Measurements from ENCODE around the gene CDH4.
A peak's percentile ranks its signal among the peaks of the same experiment; 100 is the strongest.
"Not testable (repeated sequence)": the region's sequence is repeated elsewhere in the genome, so short reads cannot be mapped to it uniquely, and the experiment has no call there.

Gene CDH4

GRCh38 chr20:61982951-61983315 lies 730.9 kb downstream of the CDH4 start:
- H3K4me3 ChIP-seq (ENCODE audit: low read depth in 1 of 2, low read length in 1 of 2), result no peak overlapping the region

GRCh38 chr20:61983965-61984364 lies 731.9 kb downstream of the CDH4 start:
- peak overlapping the region; percentile 29 for H3K27ac ChIP-seq
- H3K27me3 ChIP-seq, result no peaks in the 10 kb centered on the region
- no peak for TF ChIP-seq CTCF (IDR thresholded peaks at IDR 0.05)
- H3K4me1 ChIP-seq (ENCODE audit: control insufficient read depth in 1 of 2, insufficient read depth in 1 of 2, low read depth in 1 of 2, low read length in 1 of 2), result peaks cover 0 to 7% of the 10 kb centered on the region in 2 experiments
- H3K36me3 ChIP-seq, result peaks cover 46% of the 10 kb centered on the region
- no peak overlapping the region for H3K4me3 ChIP-seq (ENCODE audit: low read depth in 1 of 2, low read length in 1 of 2)
- H3K9me3 ChIP-seq, result no peaks in the 10 kb centered on the region

More at GRCh38 chr20:61982951-61983315, 730.9 kb downstream of the CDH4 start:
- Histone ChIP-seq H3K9me3 (no peaks in the 10 kb centered on the region), H3K27ac (no peak overlapping the region), H3K4me1 (ENCODE audit: control insufficient read depth in 1 of 2, insufficient read depth in 1 of 2, low read depth in 1 of 2, low read length in 1 of 2) (peaks cover 0 to 7% of the 10 kb centered on the region in 2 experiments), H3K27me3 (no peaks in the 10 kb centered on the region), H3K36me3 (peaks cover 39% of the 10 kb centered on the region)
- no peak for TF ChIP-seq CTCF (IDR thresholded peaks at IDR 0.05)

- not testable (repeated sequence) for H3K27me3 ChIP-seq; H3K4me1 ChIP-seq (ENCODE audit: control insufficient read depth in 1 of 2, insufficient read depth in 1 of 2, low read depth in 1 of 2, low read length in 1 of 2); H3K4me3 ChIP-seq (ENCODE audit: low read depth in 1 of 2, low read length in 1 of 2); H3K9me3 ChIP-seq
- H3K27ac ChIP-seq, result peak overlapping the region; percentile 29
- peaks cover 48% of the 10 kb centered on the region for H3K36me3 ChIP-seq
Measured at GRCh38 chr20:61984431-61984830, 732.4 kb downstream of the CDH4 start.

- no peak for TF ChIP-seq CTCF (IDR thresholded peaks at IDR 0.05)
- Histone ChIP-seq H3K4me1 (ENCODE audit: control insufficient read depth in 1 of 2, insufficient read depth in 1 of 2, low read depth in 1 of 2, low read length in 1 of 2) (peaks cover 0 to 7% of the 10 kb centered on the region in 2 experiments), H3K27ac (no peak overlapping the region), H3K4me3 (ENCODE audit: low read depth in 1 of 2, low read length in 1 of 2) (no peak overlapping the region), H3K36me3 (peaks cover 48% of the 10 kb centered on the region), H3K9me3 (no peaks in the 10 kb centered on the region), H3K27me3 (no peaks in the 10 kb centered on the region)
Measured at GRCh38 chr20:61985096-61985495, 733.0 kb downstream of the CDH4 start.

- Histone ChIP-seq H3K4me3 (ENCODE audit: low read depth in 1 of 2, low read length in 1 of 2) (no peak overlapping the region), H3K36me3 (peaks cover 53% of the 10 kb centered on the region), H3K4me1 (ENCODE audit: control insufficient read depth in 1 of 2, insufficient read depth in 1 of 2, low read depth in 1 of 2, low read length in 1 of 2) (no peaks in the 10 kb centered on the region), H3K27me3 (no peaks in the 10 kb centered on the region), H3K27ac (no peak overlapping the region), H3K9me3 (no peaks in the 10 kb centered on the region)
- TF ChIP-seq CTCF (IDR thresholded peaks at IDR 0.05), result no peak
Measured at GRCh38 chr20:61986762-61987321, 734.8 kb downstream of the CDH4 start.

GRCh38 chr20:61988665-61989064 lies 736.6 kb downstream of the CDH4 start:
- Histone ChIP-seq H3K27ac (no peak overlapping the region), H3K36me3 (peaks cover 66% of the 10 kb centered on the region), H3K27me3 (no peaks in the 10 kb centered on the region), H3K9me3 (no peaks in the 10 kb centered on the region), H3K4me3 (ENCODE audit: low read depth in 1 of 2, low read length in 1 of 2) (no peak overlapping the region), H3K4me1 (ENCODE audit: control insufficient read depth in 1 of 2, insufficient read depth in 1 of 2, low read depth in 1 of 2, low read length in 1 of 2) (no peaks in the 10 kb centered on the region)
- no peak for TF ChIP-seq CTCF (IDR thresholded peaks at IDR 0.05)
